ENCODE data around the gene TWF1.
A peak's percentile ranks its signal among the peaks of the same experiment; 100 is the strongest.
"Not testable (repeated sequence)": the region's sequence is repeated elsewhere in the genome, so short reads cannot be mapped to it uniquely, and the experiment has no call there.

The TWF1 gene

DNA sequence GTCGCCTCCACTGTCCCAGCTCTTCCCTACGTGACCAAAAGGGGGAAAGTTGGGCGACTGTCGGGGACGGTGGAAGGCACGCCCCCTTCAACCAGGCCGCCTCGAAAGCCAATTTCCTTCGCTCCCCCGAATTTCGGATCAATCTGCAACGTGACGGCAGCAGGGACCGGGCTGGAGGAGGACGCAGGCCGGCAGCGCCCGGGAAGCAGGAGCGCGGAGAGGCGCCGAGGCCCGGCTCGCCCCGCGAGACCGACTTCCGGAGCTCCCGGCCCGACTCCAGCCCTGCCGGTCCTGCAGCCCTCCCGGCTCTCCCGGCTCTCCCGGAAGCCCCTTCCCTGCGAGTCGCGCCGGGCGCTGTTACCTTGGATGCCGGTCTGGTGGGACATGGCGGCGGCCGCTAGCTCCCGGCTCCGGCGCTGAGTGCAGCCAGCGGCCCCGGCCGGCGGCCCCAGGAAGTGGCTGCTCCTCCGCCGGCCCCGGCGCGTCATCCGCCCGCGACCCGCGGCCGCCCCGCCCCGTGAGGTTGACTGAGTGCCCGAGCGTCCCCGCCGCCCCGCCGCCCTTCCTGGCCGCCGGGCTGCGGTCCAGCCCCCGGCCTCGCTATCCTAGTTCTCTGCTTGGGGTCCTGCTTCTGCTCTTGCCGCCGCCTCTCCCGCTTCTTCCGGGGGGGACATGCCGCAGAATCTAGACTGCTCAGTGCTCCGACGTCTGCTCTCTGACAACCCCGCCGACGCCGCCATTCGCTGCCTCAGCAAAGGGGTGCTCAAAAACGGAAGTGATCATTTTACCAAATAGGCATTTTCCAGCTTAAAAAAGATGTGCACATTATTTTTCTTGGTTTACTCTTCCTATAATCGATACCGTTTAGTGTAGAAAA, at the start of gene TWF1:
Gene TWF1, minus strand, starts transcription at position 458 of the 877 bp plus-strand sequence. Its CDS starts 72 bp downstream, at position 386.
- DNase-seq (ENCODE audit: low read depth in 2 of 2) = peak; percentile 80 to 83

GRCh38 chr12:43852744-43853143, 46.6 kb upstream of the TWF1 start:
- no peak for DNase-seq (ENCODE audit: low read depth in 2 of 2)

DNA sequence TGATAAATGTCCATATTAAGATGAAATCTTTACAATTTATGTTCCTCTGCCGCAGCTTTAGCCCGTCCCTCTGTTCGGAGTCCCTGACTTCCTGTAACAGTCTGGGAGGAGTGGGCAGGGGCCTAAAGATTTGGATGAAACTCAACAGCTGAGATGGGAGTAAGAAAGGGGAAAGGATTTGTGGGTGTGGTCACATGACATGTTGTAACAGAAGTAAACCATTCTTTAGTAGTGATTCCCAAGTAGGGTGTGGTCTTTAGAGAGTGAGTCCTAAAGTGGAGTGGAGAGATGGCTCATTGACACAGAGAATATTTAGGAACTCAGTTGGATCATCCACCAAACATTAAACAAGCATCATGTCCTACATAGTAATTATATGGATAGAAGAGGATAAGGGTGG, 42.7 kb upstream of the TWF1 start:
- no peak for DNase-seq (ENCODE audit: low read depth in 2 of 2)

DNA sequence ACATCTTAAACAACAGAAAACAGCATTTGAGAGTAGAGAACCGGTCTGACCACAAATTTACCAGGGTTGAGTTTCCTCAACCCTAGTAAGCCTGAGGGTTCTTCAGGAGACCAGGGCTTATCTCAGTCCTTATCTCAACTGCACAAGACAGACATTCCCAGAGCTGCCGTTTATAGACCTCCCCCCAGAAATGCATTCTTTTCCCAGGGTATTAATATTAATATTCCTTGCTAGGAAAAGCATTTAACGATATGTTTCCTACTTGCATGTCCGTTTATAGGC, 42.0 kb upstream of the TWF1 start:
- no peak for DNase-seq (ENCODE audit: low read depth in 2 of 2)

DNA sequence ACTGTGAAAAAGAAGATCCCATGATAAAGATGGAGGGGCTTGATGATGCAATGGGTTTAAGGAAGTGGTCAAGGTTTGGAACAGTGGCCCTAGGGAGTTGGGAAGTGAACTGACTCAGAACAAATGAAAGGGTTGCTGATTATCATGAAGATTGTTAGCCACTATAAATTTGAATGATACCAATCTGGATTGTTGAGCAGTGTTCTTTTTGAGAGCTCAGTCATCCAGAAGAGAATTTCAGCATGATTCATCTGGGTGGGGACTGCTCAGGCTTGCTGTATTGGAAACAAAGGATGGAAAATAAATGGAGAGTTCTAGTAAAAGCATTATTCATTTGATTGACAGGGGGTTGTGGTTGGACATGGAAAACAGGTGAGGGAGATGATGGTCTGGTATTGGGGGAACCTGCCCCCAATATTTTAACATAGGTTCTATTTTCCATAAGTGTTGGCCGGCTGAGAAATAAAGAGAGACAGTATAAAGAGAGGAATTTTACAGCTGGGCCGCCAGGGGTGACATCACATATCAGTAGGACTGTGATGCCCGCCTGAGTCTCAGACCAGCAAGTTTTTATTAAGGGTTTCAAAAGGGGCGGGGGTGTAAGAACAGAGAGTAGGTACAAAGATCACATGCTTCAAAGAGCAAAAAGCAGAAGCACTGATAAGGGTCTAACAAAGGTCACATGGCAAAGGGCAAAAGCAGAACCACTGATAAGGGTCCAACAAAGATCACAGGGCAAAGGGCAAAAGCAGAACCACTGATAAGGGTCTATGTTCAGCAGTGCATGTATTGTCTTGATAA, 41.5 kb upstream of the TWF1 start:
- not testable (repeated sequence) for DNase-seq (ENCODE audit: low read depth in 2 of 2)

- DNase-seq (ENCODE audit: low read depth in 2 of 2) = no peak
Observed at GRCh38 chr12:43842259-43842658, 36.1 kb upstream of the TWF1 start.

DNA sequence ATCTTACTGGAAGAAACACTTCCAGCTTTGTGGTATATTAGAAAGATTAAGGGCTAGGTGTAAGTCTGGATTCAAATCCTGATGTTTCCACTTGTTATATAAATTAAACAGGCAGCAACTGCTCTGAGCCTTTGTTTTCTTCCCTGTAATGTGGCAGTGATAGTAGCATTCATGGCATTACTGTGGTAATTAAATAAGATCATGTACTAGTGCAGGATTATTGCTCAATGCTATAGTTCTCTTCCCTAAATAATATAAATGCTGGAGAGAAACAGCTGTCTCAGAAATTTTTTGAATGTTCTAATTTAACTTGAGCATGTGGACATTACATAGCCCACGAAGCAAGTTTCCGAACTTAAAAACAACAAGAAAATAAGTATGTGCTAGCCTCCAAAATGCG, 35.1 kb upstream of the TWF1 start:
- no peak for DNase-seq (ENCODE audit: low read depth in 2 of 2)

DNA sequence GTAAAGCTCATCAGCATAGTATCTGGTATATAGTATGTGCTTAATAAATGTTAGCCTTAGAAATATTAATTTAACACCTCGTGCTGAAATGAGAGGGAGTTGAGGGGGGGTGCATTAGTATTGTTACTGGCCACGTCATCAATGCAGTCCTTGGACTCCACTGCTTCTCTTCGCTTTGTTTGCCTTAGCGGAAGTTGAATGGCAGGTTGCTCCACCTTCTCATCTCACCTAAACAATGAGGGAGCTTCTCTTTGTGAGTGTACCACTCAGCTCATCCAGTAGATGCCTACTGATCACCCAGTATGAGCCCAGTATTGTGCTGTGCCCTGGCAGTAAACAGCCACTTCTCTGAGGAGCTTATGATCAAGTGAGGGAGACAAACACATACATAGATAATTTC, 34.2 kb upstream of the TWF1 start:
- no peak for DNase-seq (ENCODE audit: low read depth in 2 of 2)

- no peak for DNase-seq (ENCODE audit: low read depth in 2 of 2)
Observed at GRCh38 chr12:43836475-43836989, 30.4 kb upstream of the TWF1 start.

DNA sequence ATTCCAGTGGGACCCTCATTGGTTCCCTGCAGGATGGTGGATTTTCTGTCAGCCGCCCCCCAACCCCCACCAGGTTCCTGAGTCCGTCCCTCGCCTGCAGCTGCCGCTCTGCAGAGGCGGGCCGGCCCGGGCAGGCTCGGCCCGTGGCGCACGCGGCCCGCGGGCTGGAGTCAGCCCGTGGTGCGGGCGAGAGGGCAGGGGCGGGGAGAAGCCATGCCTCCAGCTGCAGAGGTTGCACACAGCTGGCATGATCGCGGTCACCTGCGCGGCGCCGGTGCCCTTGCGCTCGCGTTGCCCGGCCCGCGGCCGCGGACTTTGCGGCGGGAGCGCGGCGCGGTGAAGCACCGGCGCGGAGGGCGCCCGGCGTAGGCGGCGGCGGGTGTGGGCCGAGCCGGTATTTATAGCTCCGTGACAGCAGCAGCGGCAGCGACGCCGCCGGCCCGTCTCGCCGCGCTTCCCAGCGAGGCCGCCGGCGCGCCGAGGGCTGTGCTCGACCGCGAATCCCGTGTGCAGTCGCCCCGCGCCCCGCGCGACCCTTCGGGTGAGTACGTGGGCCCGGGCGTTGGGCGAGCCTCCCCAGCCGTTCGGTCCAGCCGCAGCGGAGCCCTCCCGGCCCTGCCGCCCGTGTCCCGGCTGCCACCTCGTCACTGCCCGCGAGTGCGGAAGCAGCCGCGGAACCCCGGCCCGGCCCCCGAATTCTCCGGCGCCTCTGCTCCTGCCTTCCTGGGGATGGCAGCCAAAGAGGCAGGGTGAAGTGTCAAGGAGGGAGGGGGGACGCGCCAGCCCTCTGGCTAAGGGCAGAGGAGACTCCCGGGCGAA, 29.7 kb upstream of the TWF1 start, which contains the start of gene TMEM117:
Gene TMEM117, plus strand, starts transcription at position 426 of the 819 bp plus-strand sequence.
- DNase-seq (ENCODE audit: low read depth in 2 of 2) = peak; percentile 35 to 37

GRCh38 chr12:43835264-43835655, 29.1 kb upstream of the TWF1 start:
- DNase-seq (ENCODE audit: low read depth in 2 of 2) = peak in 1 of 2 donors; percentile 1

- no peak for DNase-seq (ENCODE audit: low read depth in 2 of 2)
Observed at GRCh38 chr12:43832463-43833168, 26.5 kb upstream of the TWF1 start.

DNA sequence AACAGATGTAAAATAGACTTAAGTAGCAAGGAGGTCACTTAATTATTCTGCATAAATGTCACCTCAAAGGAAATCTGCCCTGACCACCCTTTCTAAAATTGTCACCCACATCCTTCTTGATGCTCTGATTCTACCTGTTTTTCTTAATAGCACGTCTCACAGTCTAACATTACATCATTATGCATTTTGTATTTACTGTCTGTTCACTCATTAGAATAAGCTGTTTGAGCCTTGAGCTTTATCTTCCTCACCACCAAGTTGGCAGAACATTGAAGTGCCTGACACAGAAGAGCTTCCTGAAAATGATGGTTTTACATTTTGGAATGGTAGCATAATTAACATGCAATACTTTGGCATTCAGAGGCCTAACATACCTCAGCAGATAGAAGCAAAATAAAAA, 21.0 kb upstream of the TWF1 start:
- DNase-seq (ENCODE audit: low read depth in 2 of 2) = no peak

- DNase-seq (ENCODE audit: low read depth in 2 of 2) = no peak
Observed at GRCh38 chr12:43826681-43827080, 20.6 kb upstream of the TWF1 start.

DNA sequence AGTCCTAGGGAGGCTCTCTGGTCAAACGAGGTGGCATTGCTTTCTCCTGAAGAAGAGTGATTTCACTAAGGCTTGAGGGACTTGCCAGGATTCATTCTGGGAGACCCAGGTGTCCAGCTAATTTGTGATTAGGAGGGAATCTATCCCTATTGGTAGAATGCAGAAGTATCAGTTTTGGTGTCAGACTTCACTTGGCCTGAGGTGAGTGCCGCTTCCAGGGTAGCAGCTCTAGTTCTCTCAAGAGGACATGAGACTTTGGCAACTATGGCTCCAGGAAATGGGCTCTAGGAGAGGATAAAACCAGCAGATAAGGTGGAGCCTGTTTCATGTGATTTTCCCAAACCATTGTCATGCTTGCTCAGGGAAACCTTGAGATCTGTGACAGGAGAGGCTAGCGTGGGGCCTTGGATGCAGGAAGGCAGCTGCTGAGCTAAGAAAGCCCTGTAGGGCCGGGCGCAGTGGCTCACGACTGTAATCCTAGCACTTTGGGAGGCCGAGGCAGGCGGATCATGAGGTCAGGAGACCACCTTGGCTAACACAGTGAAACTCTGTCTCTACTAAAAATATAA, 18.2 kb upstream of the TWF1 start:
- no peak for DNase-seq (ENCODE audit: low read depth in 2 of 2)

- no peak for DNase-seq (ENCODE audit: low read depth in 2 of 2)
Observed at GRCh38 chr12:43816168-43816567, 10.1 kb upstream of the TWF1 start.

GRCh38 chr12:43815416-43815815, 9.3 kb upstream of the TWF1 start:
- DNase-seq (ENCODE audit: low read depth in 2 of 2) = no peak

GRCh38 chr12:43812926-43813325, 6.8 kb upstream of the TWF1 start:
- DNase-seq (ENCODE audit: low read depth in 2 of 2) = no peak

DNA sequence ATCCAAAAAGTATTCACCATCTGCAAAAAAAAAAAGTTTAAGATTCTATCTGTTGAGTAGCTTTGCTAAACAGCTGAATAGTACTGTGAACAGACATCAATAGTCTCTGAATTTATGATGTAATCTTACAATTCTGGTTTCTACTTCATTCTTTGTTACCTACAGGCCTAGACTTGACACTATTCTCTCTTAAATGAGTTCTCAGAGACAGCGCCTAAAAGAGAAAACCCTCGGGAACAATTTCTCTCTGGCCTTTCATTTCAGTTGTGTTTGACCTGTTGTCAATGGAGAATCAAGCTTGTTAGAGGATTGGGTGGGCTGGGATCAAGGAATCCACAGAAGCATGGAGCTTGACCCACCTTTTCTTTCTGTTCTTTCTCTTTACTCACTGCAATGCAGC, 5.9 kb upstream of the TWF1 start:
- DNase-seq (ENCODE audit: low read depth in 2 of 2) = no peak

DNA sequence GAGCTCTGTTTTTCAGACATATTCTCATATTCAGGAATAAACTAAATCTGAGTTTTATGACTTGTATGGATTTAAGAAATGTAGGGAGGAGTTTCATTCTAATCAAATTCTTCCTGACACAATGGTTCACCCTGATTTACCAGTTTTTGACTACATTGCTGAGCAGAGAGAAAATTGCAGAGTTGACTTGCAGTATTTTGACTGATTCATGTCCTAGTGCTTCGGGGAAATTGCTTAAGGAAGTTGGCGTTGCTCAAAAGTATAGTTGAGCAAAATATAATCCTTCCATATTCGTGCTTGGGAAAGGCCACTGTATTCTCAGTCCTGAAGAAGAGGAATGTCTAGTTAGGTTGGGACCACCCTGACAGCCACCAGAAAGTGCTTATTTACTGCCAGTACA, 1.3 kb upstream of the TWF1 start:
- DNase-seq (ENCODE audit: low read depth in 2 of 2) = no peak

DNA sequence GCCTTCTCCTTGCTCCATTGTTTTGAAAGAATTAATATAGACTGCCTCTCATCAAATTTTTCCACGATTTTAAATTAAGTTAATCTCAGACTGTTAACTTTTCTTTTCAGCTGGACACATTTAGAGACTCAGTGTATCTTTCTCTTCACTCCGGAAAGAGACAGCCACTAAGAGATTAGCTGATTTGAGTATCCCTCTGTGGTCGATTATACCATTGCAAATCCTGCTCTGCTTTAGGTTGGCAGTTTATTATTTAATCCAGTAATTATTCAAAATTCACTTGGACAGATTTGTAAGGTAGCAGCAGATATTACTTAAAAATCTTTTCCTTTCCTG, 588 bp upstream of the TWF1 start:
- DNase-seq (ENCODE audit: low read depth in 2 of 2) = no peak

All from stimulated activated CD4-positive, alpha-beta T cell treated with anti-CD3 and anti-CD28 coated beads, Interleukin-4, amount 100 ng/mL, for 48 hours (primary cell).